Smooth muscle cell (in vitro differentiated cells): ENCODE data around the gene PTPRF. TPM values are rescaled to one million over a fixed set of nuclear protein-coding genes. Genes with fewer than 3 reads are reported as not detected.

Source experiments
- DNase-seq: peaks from one replicate; lab custom pipeline; 2025; ENCODE audit not compliant: unreplicated experiment; lab: John Stamatoyannopoulos, UW
- H2AFZ ChIP-seq: fragments of 200-600 bp; sonication (generic); 2 replicates; pipeline ENCODE4 v1.6.0; 2016; ENCODE audit warnings: antibody characterized with exemption, low read depth, mild to moderate bottlenecking
- H3F3A ChIP-seq: fragments of 200-600 bp; sonication (generic); 2 replicates; pipeline ENCODE4 v1.6.0; 2017; ENCODE audit warnings: antibody characterized with exemption, low read depth
- H3K27ac ChIP-seq: fragments of 200-600 bp; sonication (generic); 2 replicates; pipeline ENCODE4 v1.5.1; 2016; ENCODE audit warnings: low read depth, mild to moderate bottlenecking
- H3K27me3 ChIP-seq: fragments of 200-600 bp; sonication (generic); 2 replicates; pipeline ENCODE4 v1.6.1; 2016; ENCODE audit warnings: low read depth, mild to moderate bottlenecking
- H3K36me3 ChIP-seq: fragments of 200-600 bp; sonication (generic); 2 replicates; pipeline ENCODE4 v1.5.1; 2016; ENCODE audit warnings: low read depth
- H3K4me1 ChIP-seq: fragments of 200-600 bp; sonication (generic); 2 replicates; pipeline ENCODE4 v1.5.1; 2016; ENCODE audit warnings: low read depth
- H3K4me2 ChIP-seq: fragments of 200-600 bp; sonication (generic); 2 replicates; pipeline ENCODE4 v1.6.0; 2016; ENCODE audit warnings: mild to moderate bottlenecking
- H3K4me3 ChIP-seq: fragments of 200-600 bp; sonication (generic); 2 replicates; pipeline ENCODE4 v1.5.1; 2016; ENCODE audit warnings: mild to moderate bottlenecking
- H3K79me2 ChIP-seq: fragments of 200-600 bp; sonication (generic); 2 replicates; pipeline ENCODE4 v1.6.0; 2016; ENCODE audit warnings: low read depth, mild to moderate bottlenecking
- H3K9ac ChIP-seq: fragments of 200-600 bp; sonication (generic); 2 replicates; pipeline ENCODE4 v1.6.0; 2016; ENCODE audit warnings: low read depth
- H3K9me3 ChIP-seq: fragments of 200-600 bp; sonication (generic); replicated peaks from 2 replicates; pipeline ENCODE4 v1.5.1; 2016; ENCODE audit warnings: low read depth
- H4K20me1 ChIP-seq: fragments of 200-600 bp; sonication (generic); 2 replicates; pipeline ENCODE4 v1.6.0; 2016; ENCODE audit warnings: low read depth
- CTCF ChIP-seq: fragments of 200-600 bp; sonication (generic); IDR thresholded peaks from 2 replicates; pipeline ENCODE4 v1.5.1; 2017; ENCODE audit warnings: borderline replicate concordance, mild to moderate bottlenecking, antibody characterized with exemption; ENCODE audit not compliant: insufficient read depth, poor library complexity, severe bottlenecking
- WGBS: methylation state at CpG from one replicate; pipeline ENCODE4 v1.1.7; 2016; ENCODE audit warnings: low lambda C conversion rate; 5-methylcytosine and 5-hydroxymethylcytosine counted together
- polyA plus RNA-seq: library from polyadenylated mRNA; unstranded; fragments of >200 nt; fragmentation: Nextera tagmentation; extraction: Ambion mirVana; gene quantifications from 2 replicates; pipeline ENCODE4 v1.2.1, GENCODE V29; 2016
- total RNA-seq: library from RNA; depleted of rRNA; stranded (reverse); fragments of >200 nt; gene quantifications from 2 replicates; pipeline ENCODE4 v1.2.3, GENCODE V29; 2014

PTPRF gene
- total and polyA plus RNA-seq, 2 experiments from 2014 or later = 39.9 to 71.0 TPM

- no peak for DNase-seq
- TF ChIP-seq CTCF = no peak
- 95% methylated on average over 18 of the region's 18 CpGs for WGBS
- no peaks in the 10 kb centered on the region for H3K9me3 ChIP-seq
- H3K27me3 ChIP-seq = no peaks in the 10 kb centered on the region
- H3K36me3 ChIP-seq = peaks cover 1% of the 10 kb centered on the region
- H3K4me2 ChIP-seq = no peak overlapping the region
- no peak overlapping the region for H3K9ac ChIP-seq
- H3K4me3 ChIP-seq = no peak overlapping the region
- H2AFZ ChIP-seq = no peak overlapping the region
- H3K79me2 ChIP-seq = no peaks in the 10 kb centered on the region
- no peak overlapping the region for H3K27ac ChIP-seq
- no peaks in the 10 kb centered on the region for H4K20me1 ChIP-seq
- no peaks in the 10 kb centered on the region for H3K4me1 ChIP-seq
- no peaks in the 10 kb centered on the region for H3F3A ChIP-seq
These were observed 74.5 kb downstream of the PTPRF start for GRCh38 chr1:43605157-43605556.

GRCh38 chr1:43605766-43606165, 75.1 kb downstream of the PTPRF start:
- Histone ChIP-seq H3K4me3 (no peak overlapping the region), H3K9ac (no peak overlapping the region), H3K9me3 (no peaks in the 10 kb centered on the region), H3K4me1 (no peaks in the 10 kb centered on the region), H4K20me1 (no peaks in the 10 kb centered on the region), H2AFZ (no peak overlapping the region), H3F3A (no peaks in the 10 kb centered on the region), H3K36me3 (peaks cover 6% of the 10 kb centered on the region), H3K79me2 (no peaks in the 10 kb centered on the region), H3K4me2 (no peak overlapping the region), H3K27ac (no peak overlapping the region), H3K27me3 (no peaks in the 10 kb centered on the region)
- no peak for TF ChIP-seq CTCF
- 89% methylated on average over 7 of the region's 7 CpGs for WGBS
- no peak for DNase-seq

- WGBS = 96% methylated on average over 13 of the region's 13 CpGs
- H3K4me3 ChIP-seq = no peak overlapping the region
- no peak overlapping the region for H2AFZ ChIP-seq
- no peaks in the 10 kb centered on the region for H3K79me2 ChIP-seq
- H3K4me1 ChIP-seq = no peaks in the 10 kb centered on the region
- no peak for DNase-seq
- no peaks in the 10 kb centered on the region for H4K20me1 ChIP-seq
- no peaks in the 10 kb centered on the region for H3K27me3 ChIP-seq
- H3K36me3 ChIP-seq = peaks cover 6% of the 10 kb centered on the region
- no peaks in the 10 kb centered on the region for H3K9me3 ChIP-seq
- no peaks in the 10 kb centered on the region for H3F3A ChIP-seq
- TF ChIP-seq CTCF = no peak
- H3K9ac ChIP-seq = no peak overlapping the region
- H3K4me2 ChIP-seq = no peak overlapping the region
- no peak overlapping the region for H3K27ac ChIP-seq
These were observed 75.9 kb downstream of the PTPRF start for GRCh38 chr1:43606624-43607023.

- peaks cover 6% of the 10 kb centered on the region for H3K36me3 ChIP-seq
- no peaks in the 10 kb centered on the region for H3K4me1 ChIP-seq
- H3K79me2 ChIP-seq = no peaks in the 10 kb centered on the region
- no peak overlapping the region for H2AFZ ChIP-seq
- H3K4me3 ChIP-seq = no peak overlapping the region
- no peaks in the 10 kb centered on the region for H3K9me3 ChIP-seq
- H3F3A ChIP-seq = no peaks in the 10 kb centered on the region
- no peak for DNase-seq
- no peaks in the 10 kb centered on the region for H3K27me3 ChIP-seq
- no peaks in the 10 kb centered on the region for H4K20me1 ChIP-seq
- TF ChIP-seq CTCF = no peak
- H3K27ac ChIP-seq = no peak overlapping the region
- 93% methylated on average over 5 of the region's 5 CpGs for WGBS
- H3K9ac ChIP-seq = no peak overlapping the region
- no peak overlapping the region for H3K4me2 ChIP-seq
These were observed 78.1 kb downstream of the PTPRF start for GRCh38 chr1:43608827-43609226.
